ENCODE results near the gene C1orf21.

Gene C1orf21

GRCh38 chr1:184507604-184508280 lies 120.9 kb downstream of the C1orf21 start:
- Mint-ChIP-seq H3K36me3 (ENCODE audit: low read depth) (no peaks in the 10 kb centered on the region), H3K27me3 (ENCODE audit: low read depth) (peaks cover 12% of the 10 kb centered on the region), H3K9me3 (no peaks in the 10 kb centered on the region), H3K27ac (no peak overlapping the region), H3K4me3 (no peak overlapping the region), H3K4me1 (ENCODE audit: low read depth) (peaks cover 6% of the 10 kb centered on the region)

- peaks cover 9% of the 10 kb centered on the region for H3K27me3 Mint-ChIP-seq (ENCODE audit: low read depth)
These were observed 122.3 kb downstream of the C1orf21 start for GRCh38 chr1:184509105-184509504.

DNA sequence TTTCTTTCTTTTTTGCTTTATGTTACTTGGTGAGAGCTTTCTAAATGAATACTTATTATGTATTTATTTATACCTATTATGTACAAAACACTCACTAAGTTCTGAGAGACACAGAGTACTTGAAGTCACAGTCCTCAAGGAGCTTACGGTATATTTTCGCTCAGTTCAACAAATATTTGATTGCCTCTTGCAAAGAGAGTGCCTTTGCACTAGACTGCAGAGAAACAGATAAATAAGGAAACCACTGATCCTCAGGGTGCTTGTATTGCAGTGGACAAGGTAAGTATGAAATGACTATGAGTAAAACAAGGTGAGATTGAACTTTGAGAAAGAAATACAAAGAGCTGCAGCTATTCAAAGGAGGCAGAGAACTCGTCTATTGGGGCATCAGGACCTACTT lies 123.3 kb downstream of the C1orf21 start:
- H3K9me3 Mint-ChIP-seq: no peaks in the 10 kb centered on the region
- H3K27me3 Mint-ChIP-seq (ENCODE audit: low read depth): peaks cover 9% of the 10 kb centered on the region

More at GRCh38 chr1:184509105-184509504, 122.3 kb downstream of the C1orf21 start:
- no peaks in the 10 kb centered on the region for H3K9me3 Mint-ChIP-seq
- peaks cover 6% of the 10 kb centered on the region for H3K4me1 Mint-ChIP-seq (ENCODE audit: low read depth)
- H3K4me3 Mint-ChIP-seq: no peak overlapping the region
- no peaks in the 10 kb centered on the region for H3K36me3 Mint-ChIP-seq (ENCODE audit: low read depth)
- H3K27ac Mint-ChIP-seq: no peak overlapping the region

GRCh38 chr1:184512724-184513123 lies 125.9 kb downstream of the C1orf21 start:
- Mint-ChIP-seq H3K9me3 (no peaks in the 10 kb centered on the region), H3K27ac (no peak overlapping the region), H3K4me1 (ENCODE audit: low read depth) (peaks cover 2% of the 10 kb centered on the region), H3K36me3 (ENCODE audit: low read depth) (no peaks in the 10 kb centered on the region), H3K27me3 (ENCODE audit: low read depth) (peaks cover 9% of the 10 kb centered on the region), H3K4me3 (no peak overlapping the region)

More for the DNA sequence above, 123.3 kb downstream of the C1orf21 start:
- H3K27ac Mint-ChIP-seq: no peak overlapping the region
- H3K4me3 Mint-ChIP-seq: no peak overlapping the region
- peaks cover 6% of the 10 kb centered on the region for H3K4me1 Mint-ChIP-seq (ENCODE audit: low read depth)
- no peaks in the 10 kb centered on the region for H3K36me3 Mint-ChIP-seq (ENCODE audit: low read depth)

DNA sequence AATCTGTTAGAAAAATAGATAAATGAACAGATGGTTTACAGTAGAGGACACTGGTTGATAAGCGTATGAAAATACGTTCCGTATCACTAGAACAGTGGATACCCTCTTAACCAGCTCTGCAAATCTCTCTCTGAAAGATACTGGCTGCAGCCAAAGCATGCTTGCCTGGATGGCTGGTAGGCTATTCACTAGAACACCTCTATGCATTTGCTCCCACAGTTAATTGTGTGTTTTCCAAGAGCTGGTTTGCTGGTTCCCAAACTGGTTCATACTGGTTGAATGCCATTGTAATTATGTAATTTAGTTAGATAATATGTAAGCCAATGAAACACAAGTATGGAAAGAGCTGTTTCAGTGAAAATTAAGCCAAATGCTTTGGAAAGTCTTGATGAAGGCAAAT lies 126.6 kb downstream of the C1orf21 start:
- H3K4me3 Mint-ChIP-seq: no peak overlapping the region
- H3K36me3 Mint-ChIP-seq (ENCODE audit: low read depth): no peaks in the 10 kb centered on the region
- H3K27ac Mint-ChIP-seq: no peak overlapping the region
- H3K4me1 Mint-ChIP-seq (ENCODE audit: low read depth): no peaks in the 10 kb centered on the region
- no peaks in the 10 kb centered on the region for H3K9me3 Mint-ChIP-seq
- H3K27me3 Mint-ChIP-seq (ENCODE audit: low read depth): peaks cover 9% of the 10 kb centered on the region

GRCh38 chr1:184513966-184514365 lies 127.1 kb downstream of the C1orf21 start:
- H3K27ac Mint-ChIP-seq: no peak overlapping the region
- no peaks in the 10 kb centered on the region for H3K9me3 Mint-ChIP-seq
- H3K4me3 Mint-ChIP-seq: no peak overlapping the region
- H3K27me3 Mint-ChIP-seq (ENCODE audit: low read depth): peaks cover 13% of the 10 kb centered on the region
- H3K36me3 Mint-ChIP-seq (ENCODE audit: low read depth): no peaks in the 10 kb centered on the region
- no peaks in the 10 kb centered on the region for H3K4me1 Mint-ChIP-seq (ENCODE audit: low read depth)

GRCh38 chr1:184514447-184514846 lies 127.6 kb downstream of the C1orf21 start:
- Mint-ChIP-seq H3K27me3 (ENCODE audit: low read depth) (peaks cover 9% of the 10 kb centered on the region), H3K27ac (no peak overlapping the region), H3K4me1 (ENCODE audit: low read depth) (no peaks in the 10 kb centered on the region), H3K9me3 (no peaks in the 10 kb centered on the region), H3K36me3 (ENCODE audit: low read depth) (no peaks in the 10 kb centered on the region), H3K4me3 (no peak overlapping the region)

- H3K36me3 Mint-ChIP-seq (ENCODE audit: low read depth): no peaks in the 10 kb centered on the region
- no peaks in the 10 kb centered on the region for H3K4me1 Mint-ChIP-seq (ENCODE audit: low read depth)
- peaks cover 4% of the 10 kb centered on the region for H3K27me3 Mint-ChIP-seq (ENCODE audit: low read depth)
- H3K4me3 Mint-ChIP-seq: no peak overlapping the region
- no peak overlapping the region for H3K27ac Mint-ChIP-seq
- no peaks in the 10 kb centered on the region for H3K9me3 Mint-ChIP-seq
These were observed 130.3 kb downstream of the C1orf21 start for GRCh38 chr1:184517130-184517529.

- H3K4me1 Mint-ChIP-seq (ENCODE audit: low read depth): no peaks in the 10 kb centered on the region
- H3K4me3 Mint-ChIP-seq: no peak overlapping the region
- peaks cover 5% of the 10 kb centered on the region for H3K27me3 Mint-ChIP-seq (ENCODE audit: low read depth)
- H3K36me3 Mint-ChIP-seq (ENCODE audit: low read depth): no peaks in the 10 kb centered on the region
- no peak overlapping the region for H3K27ac Mint-ChIP-seq
- no peaks in the 10 kb centered on the region for H3K9me3 Mint-ChIP-seq
These were observed 132.0 kb downstream of the C1orf21 start for GRCh38 chr1:184518736-184519357.

DNA sequence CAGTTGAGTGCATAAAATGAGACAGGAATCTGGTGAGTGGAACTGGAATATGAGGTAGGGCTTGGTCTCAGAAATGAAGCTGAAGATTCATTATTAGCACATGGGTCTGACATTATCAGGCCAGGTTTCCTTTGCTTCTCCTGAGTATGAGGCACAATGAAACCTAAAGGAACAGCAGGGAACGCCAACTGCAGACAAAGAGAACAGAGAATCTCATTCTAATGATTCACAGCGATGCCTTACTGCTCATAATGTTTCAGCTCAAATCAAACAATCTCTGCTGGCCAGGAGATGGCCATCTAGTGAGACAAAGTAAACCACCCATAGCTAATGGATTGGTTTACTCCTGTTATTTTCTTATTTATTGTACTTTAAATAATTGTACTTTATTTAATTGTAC lies 133.5 kb downstream of the C1orf21 start:
- Mint-ChIP-seq H3K27ac (no peak overlapping the region), H3K9me3 (no peaks in the 10 kb centered on the region), H3K4me1 (ENCODE audit: low read depth) (no peaks in the 10 kb centered on the region), H3K27me3 (ENCODE audit: low read depth) (peaks cover 10% of the 10 kb centered on the region), H3K4me3 (no peak overlapping the region), H3K36me3 (ENCODE audit: low read depth) (no peaks in the 10 kb centered on the region)

GRCh38 chr1:184524248-184524647 lies 137.4 kb downstream of the C1orf21 start:
- Mint-ChIP-seq H3K4me3 (no peak overlapping the region), H3K9me3 (no peaks in the 10 kb centered on the region), H3K4me1 (ENCODE audit: low read depth) (no peaks in the 10 kb centered on the region), H3K36me3 (ENCODE audit: low read depth) (no peaks in the 10 kb centered on the region), H3K27me3 (ENCODE audit: low read depth) (peaks cover 6% of the 10 kb centered on the region), H3K27ac (no peak overlapping the region)

- H3K4me3 Mint-ChIP-seq: no peak overlapping the region
These were observed 140.6 kb downstream of the C1orf21 start for GRCh38 chr1:184527402-184527801.

DNA sequence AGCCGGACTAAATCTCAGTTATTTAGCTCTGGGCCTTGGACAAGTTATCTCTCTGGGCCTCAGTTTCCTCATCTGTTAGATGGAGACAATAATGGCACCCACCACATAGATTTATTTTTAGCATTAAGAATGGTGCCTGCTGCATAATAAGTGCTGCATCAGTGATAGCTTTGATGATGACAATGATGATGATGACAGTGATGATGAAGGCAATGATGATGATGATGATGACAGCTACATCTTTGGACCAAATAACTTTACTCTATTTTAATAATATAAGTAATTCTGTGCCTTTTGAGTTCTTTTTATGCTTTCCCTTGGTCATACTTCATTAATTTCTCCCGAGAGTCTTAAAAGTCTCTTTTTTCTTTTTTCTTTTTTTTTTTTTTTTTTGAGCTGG lies 143.4 kb downstream of the C1orf21 start:
- Mint-ChIP-seq H3K4me1 (ENCODE audit: low read depth) (peaks cover 3% of the 10 kb centered on the region), H3K4me3 (no peak overlapping the region), H3K36me3 (ENCODE audit: low read depth) (no peaks in the 10 kb centered on the region), H3K27ac (no peak overlapping the region), H3K9me3 (no peaks in the 10 kb centered on the region), H3K27me3 (ENCODE audit: low read depth) (peaks cover 5% of the 10 kb centered on the region)

More at GRCh38 chr1:184527402-184527801, 140.6 kb downstream of the C1orf21 start:
- Mint-ChIP-seq H3K9me3 (no peaks in the 10 kb centered on the region), H3K27me3 (ENCODE audit: low read depth) (peaks cover 11% of the 10 kb centered on the region), H3K36me3 (ENCODE audit: low read depth) (no peaks in the 10 kb centered on the region), H3K27ac (no peak overlapping the region), H3K4me1 (ENCODE audit: low read depth) (no peaks in the 10 kb centered on the region)

- Mint-ChIP-seq H3K4me3 (no peak overlapping the region), H3K27me3 (ENCODE audit: low read depth) (peaks cover 5% of the 10 kb centered on the region), H3K9me3 (no peaks in the 10 kb centered on the region), H3K36me3 (ENCODE audit: low read depth) (no peaks in the 10 kb centered on the region), H3K4me1 (ENCODE audit: low read depth) (peaks cover 3% of the 10 kb centered on the region), H3K27ac (no peak overlapping the region)
These were observed 144.5 kb downstream of the C1orf21 start for GRCh38 chr1:184531296-184531695.

DNA sequence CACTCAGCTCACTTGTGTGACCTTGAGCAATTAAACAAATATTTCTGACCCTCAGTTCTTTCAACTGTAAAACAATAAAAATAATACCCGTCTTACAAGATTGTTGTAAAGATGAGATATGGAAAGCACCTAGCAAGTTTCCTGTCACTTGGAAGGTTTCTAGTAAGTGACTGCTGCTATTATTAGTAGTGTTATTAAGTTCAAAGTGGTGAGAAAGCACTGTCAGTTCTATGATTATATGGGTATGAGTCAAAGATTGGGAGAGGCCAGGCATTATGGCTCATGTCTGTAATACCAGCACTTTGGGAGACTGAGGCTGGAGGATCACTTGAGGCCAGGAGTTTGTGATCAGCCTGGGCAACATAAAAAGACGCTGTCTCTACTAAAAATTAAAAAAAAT lies 145.4 kb downstream of the C1orf21 start:
- H3K4me3 Mint-ChIP-seq: no peak overlapping the region
- peaks cover 5% of the 10 kb centered on the region for H3K27me3 Mint-ChIP-seq (ENCODE audit: low read depth)
- H3K36me3 Mint-ChIP-seq (ENCODE audit: low read depth): no peaks in the 10 kb centered on the region
- H3K9me3 Mint-ChIP-seq: no peaks in the 10 kb centered on the region
- H3K4me1 Mint-ChIP-seq (ENCODE audit: low read depth): peaks cover 3% of the 10 kb centered on the region
- H3K27ac Mint-ChIP-seq: no peak overlapping the region

Data from T-helper 1 cell treated with Interleukin-12 subunit alpha and Interleukin-12 subunit beta and Interleukin-4 antibody, amounts not matched to agents 30 μg/mL and 1 μg/mL, for 36 hours (primary cell).